ENCODE data around the gene FER1L5. TPM values are rescaled to one million over a fixed set of nuclear protein-coding genes. Genes with fewer than 3 reads are reported as not detected.

FER1L5 gene
- total RNA-seq, 1 experiment from 2014 or later, result 0.07 TPM

GRCh38 chr2:96753661-96754282, 111.2 kb downstream of the FER1L5 start:
- no peaks in the 10 kb centered on the region for H3K4me1 ChIP-seq
- H3K27ac Mint-ChIP-seq (ENCODE audit: unreplicated experiment), result no peak overlapping the region
- BruUV-seq (replicated peaks), result no TSS peak

DNA sequence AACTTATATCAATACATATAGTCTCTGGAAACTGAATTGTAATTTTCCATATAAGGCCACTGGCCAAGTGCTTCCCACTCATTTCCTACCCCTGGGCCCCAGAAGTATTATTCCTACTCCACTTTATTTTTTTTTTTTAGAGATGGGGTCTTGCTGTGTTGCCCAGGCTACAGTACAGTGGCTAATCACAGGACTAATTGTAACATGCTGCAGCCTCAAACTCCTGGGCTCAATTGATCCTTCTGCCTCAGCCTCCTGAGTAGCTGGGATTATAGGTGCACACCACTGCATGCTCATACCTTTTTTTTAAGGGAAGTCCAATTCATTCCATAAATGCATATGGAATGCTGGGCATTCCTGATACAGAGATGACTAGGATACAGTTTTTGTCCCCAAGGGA, 111.8 kb downstream of the FER1L5 start:
- Histone ChIP-seq H3K4me1 (no peaks in the 10 kb centered on the region), H3K9me3 (no peaks in the 10 kb centered on the region), H3K36me3 (ENCODE audit: control insufficient read depth, insufficient read depth, low read length) (no peaks in the 10 kb centered on the region), H3K4me3 (ENCODE audit: low read depth, low read length) (no peak overlapping the region), H3K27me3 (replicated peaks; ENCODE audit: control insufficient read depth, insufficient read depth, low read length) (no peaks in the 10 kb centered on the region)
- ChIA-PET CTCF (no interaction called here), POLR2A (no interaction called here)
- intact Hi-C loops (cut with micrococcal nuclease; ENCODE audit: unreplicated experiment), result no loop called here
- H3K27me3 Mint-ChIP-seq (ENCODE audit: insufficient read depth, unreplicated experiment), result no peaks in the 10 kb centered on the region
- BruUV-seq (replicated peaks), result no TSS peak
- H3K27ac Mint-ChIP-seq (ENCODE audit: unreplicated experiment), result no peak overlapping the region
- DNase-seq, result no peak
- H3K9me3 Mint-ChIP-seq (ENCODE audit: unreplicated experiment), result no peaks in the 10 kb centered on the region
- no peaks in the 10 kb centered on the region for H3K4me1 Mint-ChIP-seq (ENCODE audit: low read depth, unreplicated experiment)
- TF ChIP-seq, protein P1, sequence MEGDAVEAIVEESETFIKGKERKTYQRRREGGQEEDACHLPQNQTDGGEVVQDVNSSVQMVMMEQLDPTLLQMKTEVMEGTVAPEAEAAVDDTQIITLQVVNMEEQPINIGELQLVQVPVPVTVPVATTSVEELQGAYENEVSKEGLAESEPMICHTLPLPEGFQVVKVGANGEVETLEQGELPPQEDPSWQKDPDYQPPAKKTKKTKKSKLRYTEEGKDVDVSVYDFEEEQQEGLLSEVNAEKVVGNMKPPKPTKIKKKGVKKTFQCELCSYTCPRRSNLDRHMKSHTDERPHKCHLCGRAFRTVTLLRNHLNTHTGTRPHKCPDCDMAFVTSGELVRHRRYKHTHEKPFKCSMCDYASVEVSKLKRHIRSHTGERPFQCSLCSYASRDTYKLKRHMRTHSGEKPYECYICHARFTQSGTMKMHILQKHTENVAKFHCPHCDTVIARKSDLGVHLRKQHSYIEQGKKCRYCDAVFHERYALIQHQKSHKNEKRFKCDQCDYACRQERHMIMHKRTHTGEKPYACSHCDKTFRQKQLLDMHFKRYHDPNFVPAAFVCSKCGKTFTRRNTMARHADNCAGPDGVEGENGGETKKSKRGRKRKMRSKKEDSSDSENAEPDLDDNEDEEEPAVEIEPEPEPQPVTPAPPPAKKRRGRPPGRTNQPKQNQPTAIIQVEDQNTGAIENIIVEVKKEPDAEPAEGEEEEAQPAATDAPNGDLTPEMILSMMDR (IDR thresholded peaks at IDR 0.05; ENCODE audit: insufficient read depth in 1 of 2, low read depth in 1 of 2, low read length in 1 of 2, severe bottlenecking in 1 of 2, unreplicated experiment in 1 of 2), result no peak
- no peaks in the 10 kb centered on the region for H3K36me3 Mint-ChIP-seq (ENCODE audit: insufficient read depth, unreplicated experiment)
- H3K4me3 Mint-ChIP-seq (ENCODE audit: unreplicated experiment), result no peak overlapping the region

More at GRCh38 chr2:96753661-96754282, 111.2 kb downstream of the FER1L5 start:
- Mint-ChIP-seq H3K4me3 (ENCODE audit: unreplicated experiment) (no peak overlapping the region), H3K27me3 (ENCODE audit: insufficient read depth, unreplicated experiment) (no peaks in the 10 kb centered on the region), H3K36me3 (ENCODE audit: insufficient read depth, unreplicated experiment) (no peaks in the 10 kb centered on the region), H3K4me1 (ENCODE audit: low read depth, unreplicated experiment) (no peaks in the 10 kb centered on the region), H3K9me3 (ENCODE audit: unreplicated experiment) (no peaks in the 10 kb centered on the region)
- no peaks in the 10 kb centered on the region for H3K36me3 ChIP-seq (ENCODE audit: control insufficient read depth, insufficient read depth, low read length)
- no peaks in the 10 kb centered on the region for H3K27me3 ChIP-seq (replicated peaks; ENCODE audit: control insufficient read depth, insufficient read depth, low read length)
- CTCF ChIA-PET, result no interaction called here
- intact Hi-C loops (cut with micrococcal nuclease; ENCODE audit: unreplicated experiment), result no loop called here
- TF ChIP-seq, protein P1 (IDR thresholded peaks at IDR 0.05; ENCODE audit: insufficient read depth in 1 of 2, low read depth in 1 of 2, low read length in 1 of 2, severe bottlenecking in 1 of 2, unreplicated experiment in 1 of 2), result no peak
- no peaks in the 10 kb centered on the region for H3K9me3 ChIP-seq
- POLR2A ChIA-PET, result no interaction called here
- no peak for DNase-seq
- no peak overlapping the region for H3K4me3 ChIP-seq (ENCODE audit: low read depth, low read length)

Other genes with a start within 250 kb of the FER1L5 start
- gene NEURL3, start 137.4 kb upstream of the FER1L5 start, total RNA-seq (2022), result 3.1 and 4.2 TPM in 2 replicates
- gene ARID5A, start 106.0 kb upstream of the FER1L5 start, total RNA-seq (2022), result 3.0 and 3.3 TPM in 2 replicates
- 47.4 and 48.6 TPM in 2 replicates for gene KANSL3, start 4.5 kb upstream of the FER1L5 start, total RNA-seq (2022)
- gene LMAN2L, start 97.3 kb downstream of the FER1L5 start, total RNA-seq (2022), result 27.4 and 30.2 TPM in 2 replicates
- 23.2 and 28.3 TPM in 2 replicates for gene CNNM4, start 118.1 kb downstream of the FER1L5 start, total RNA-seq (2022)
- gene CNNM3, start 173.5 kb downstream of the FER1L5 start, total RNA-seq (2022), result 62.5 and 69.1 TPM in 2 replicates
- 2.5 and 7.4 TPM in 2 replicates for gene ANKRD23, start 201.3 kb downstream of the FER1L5 start, total RNA-seq (2022)
- gene ANKRD39, start 215.3 kb downstream of the FER1L5 start, total RNA-seq (2022), result 19.3 and 21.6 TPM in 2 replicates
- 29.9 and 31.4 TPM in 2 replicates for gene SEMA4C, start 227.3 kb downstream of the FER1L5 start, total RNA-seq (2022)

All from Caco-2 (cell line).